Mesenteric fat pad (tissue), 1 donor: Measurements from ENCODE around the gene CNTROB. TPM values are rescaled to one million over a fixed set of nuclear protein-coding genes. Genes with fewer than 3 reads are reported as not detected.
"Not testable (repeated sequence)": the region's sequence is repeated elsewhere in the genome, so short reads cannot be mapped to it uniquely, and the experiment has no call there.

Experiments used
- DNase-seq: peaks from one replicate; pipeline ENCODE4 v3.0.0-alpha.2; 2020; ENCODE audit warnings: low spot score
- total RNA-seq: library from RNA; stranded (reverse); fragmentation: NEBNext Ultra II Directional; extraction: Animal tissue kit (Norgen Biotek cat#: 25700); gene quantifications from one replicate; pipeline ENCODE4 v1.2.1, GENCODE V29; 2021
- donor health status: DM: yes; HTN: yes; CAD: no.

Gene CNTROB
- total RNA-seq, 1 donor from 2014 or later: 17.5 TPM

DNA sequence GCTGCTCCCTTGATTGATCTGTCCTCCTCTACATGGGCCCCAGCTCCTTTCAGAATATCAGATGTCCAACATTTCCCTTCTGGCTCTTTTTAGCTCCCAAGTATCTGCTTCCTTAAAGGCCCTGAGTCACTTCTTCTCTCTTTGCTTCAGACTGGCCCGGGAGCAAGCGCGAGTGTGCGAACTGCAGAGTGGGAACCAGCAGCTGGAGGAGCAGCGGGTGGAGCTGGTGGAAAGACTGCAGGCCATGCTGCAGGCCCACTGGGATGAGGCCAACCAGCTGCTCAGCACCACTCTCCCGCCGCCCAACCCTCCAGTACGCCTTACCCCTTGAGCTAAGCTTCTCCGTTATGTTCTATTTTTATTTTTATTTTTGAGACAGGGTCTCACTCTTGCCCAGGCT lies 12.3 kb downstream of the CNTROB start:
- DNase-seq: peak; percentile 65

DNA sequence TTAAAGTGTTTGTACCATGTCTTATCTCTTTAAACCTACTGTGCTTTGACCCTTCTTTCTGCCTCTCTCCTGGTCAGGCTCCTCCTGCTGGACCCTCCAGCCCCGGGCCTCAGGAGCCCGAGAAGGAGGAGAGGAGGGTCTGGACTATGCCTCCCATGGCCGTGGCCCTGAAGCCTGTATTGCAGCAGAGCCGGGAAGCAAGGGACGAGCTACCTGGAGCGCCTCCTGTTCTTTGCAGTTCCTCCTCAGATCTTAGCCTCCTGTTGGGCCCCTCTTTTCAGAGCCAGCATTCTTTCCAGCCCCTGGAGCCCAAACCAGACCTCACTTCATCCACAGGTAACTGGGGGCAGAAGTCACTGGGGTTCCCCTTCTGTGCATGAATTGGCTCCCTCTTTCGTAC lies 13.6 kb downstream of the CNTROB start:
- peak; percentile 55 for DNase-seq

DNA sequence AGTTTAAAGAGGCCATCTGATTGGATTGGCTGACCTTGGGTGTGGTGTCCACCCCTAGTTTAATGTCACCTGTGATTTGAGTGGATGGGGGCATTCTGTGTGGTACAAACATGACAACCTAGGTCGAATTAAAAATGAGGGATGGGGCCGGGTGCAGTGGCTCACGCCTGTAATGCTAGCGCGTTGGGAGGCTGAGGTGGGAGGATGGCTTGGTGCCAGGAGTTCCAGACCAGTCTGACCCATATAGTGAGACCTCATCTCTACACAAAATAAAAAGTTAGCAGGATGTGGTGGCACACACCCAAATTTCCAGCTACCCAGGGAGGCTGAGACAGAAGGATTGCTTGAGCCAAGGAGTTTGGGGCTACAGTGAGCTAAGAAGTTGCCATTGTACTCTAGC lies 14.4 kb downstream of the CNTROB start:
- peak; percentile 72 for DNase-seq

DNA sequence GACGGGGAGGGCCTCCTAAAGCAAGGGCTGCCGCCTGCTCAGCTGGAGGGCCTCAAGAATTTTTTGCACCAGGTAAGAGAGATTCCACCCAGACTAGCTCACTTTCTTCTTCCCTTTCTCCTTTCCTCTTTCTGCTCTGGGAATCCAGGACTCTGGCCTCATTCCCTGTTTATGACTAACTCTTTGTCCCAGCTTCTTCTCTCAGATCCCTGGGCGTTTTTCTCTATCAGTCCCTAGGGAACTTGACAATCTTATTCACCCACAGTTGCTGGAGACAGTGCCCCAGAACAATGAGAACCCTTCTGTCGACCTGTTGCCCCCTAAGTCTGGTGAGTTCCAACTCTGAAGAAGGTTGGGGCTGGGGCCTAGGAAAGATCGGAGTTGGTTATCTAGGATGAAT lies 15.6 kb downstream of the CNTROB start:
- no peak for DNase-seq

GRCh38 chr17:7950578-7950977 lies 18.6 kb downstream of the CNTROB start:
- DNase-seq: no peak

DNA sequence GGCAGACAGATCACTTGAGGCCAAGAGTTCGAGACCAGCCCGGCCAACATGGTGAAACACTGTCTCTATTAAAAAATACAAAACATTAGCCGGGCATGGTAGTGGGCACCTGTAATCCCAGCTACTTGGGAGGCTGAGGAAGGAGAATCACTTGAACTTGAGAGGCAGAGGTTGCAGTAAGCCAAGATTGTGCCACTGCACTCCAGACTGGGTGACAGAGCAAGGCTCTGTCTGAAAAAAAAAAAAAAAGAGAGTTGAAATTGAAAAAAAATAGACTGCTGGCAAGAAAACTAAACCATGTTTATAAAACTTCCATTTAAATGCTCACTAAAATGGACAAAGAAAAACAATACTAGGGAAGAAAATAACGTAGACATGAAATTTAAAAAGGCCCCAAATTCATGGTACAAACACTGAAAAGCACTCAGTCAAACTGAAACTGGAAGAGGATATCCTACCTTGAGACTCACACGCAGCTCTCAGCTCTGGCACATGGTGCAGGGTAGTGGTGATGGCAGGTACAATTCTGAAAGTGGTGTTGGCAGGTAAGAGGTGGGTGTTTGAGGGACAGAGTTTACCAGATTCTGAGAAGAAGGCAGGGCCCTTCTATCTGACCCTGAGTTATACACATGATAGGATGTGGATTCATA lies 19.3 kb downstream of the CNTROB start:
- DNase-seq: no peak

DNA sequence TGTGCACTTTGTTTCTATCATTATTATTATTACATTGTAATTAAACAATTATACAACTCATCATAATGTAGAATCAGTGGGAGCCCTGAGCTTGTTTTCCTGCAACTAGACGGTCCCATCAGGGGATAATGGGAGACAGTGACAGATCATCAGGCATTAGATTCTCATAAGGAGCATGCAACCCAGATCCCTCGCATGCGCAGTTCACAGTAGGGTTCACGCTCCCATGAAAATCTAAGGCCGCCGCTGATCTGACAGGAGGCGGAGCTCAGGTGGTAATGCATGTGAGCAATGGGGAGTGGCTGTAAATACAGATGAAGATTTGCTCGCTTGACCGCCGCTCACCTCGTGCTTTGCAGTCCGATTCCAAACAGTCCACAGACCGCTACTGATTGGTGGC lies 21.3 kb downstream of the CNTROB start:
- DNase-seq: not testable (repeated sequence)

GRCh38 chr17:7955414-7956227 lies 23.6 kb downstream of the CNTROB start:
- DNase-seq: no peak

DNA sequence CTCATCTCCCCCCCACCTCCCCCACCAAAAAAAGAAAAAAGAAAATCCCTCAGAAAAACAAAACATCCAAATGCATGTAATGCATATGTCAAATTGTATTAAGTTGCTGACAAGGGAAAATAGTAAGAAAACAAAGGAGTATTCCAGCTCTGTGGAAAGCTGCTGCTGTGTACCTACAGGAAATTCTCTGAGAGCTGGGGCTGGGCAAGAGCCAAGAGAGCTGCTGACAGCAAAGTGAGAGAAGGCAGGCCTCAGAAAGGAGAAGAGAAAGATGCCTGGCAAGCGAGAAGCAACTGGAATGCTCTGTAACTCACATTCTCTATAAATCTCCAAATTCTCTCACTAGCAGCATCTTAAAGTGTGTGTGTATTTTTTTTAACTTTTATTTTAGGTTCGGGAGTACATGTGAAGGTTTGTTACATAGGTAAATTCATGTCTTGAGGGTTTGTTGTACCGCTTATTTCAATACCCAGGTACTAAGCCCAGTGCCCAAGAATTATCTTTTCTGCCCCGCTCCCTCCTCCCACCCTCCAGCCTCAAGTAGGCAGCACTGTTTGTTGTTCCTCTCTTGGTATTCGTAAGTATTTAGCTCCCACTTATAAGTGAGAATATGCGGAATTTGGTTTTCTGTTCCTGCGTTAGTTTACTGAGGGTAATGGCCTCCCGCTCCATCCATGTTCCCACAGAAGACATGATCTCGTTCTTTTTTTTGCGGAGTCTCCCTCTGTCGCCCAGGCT lies 24.4 kb downstream of the CNTROB start:
- DNase-seq: no peak

GRCh38 chr17:7959503-7960253 lies 27.7 kb downstream of the CNTROB start:
- DNase-seq: no peak

GRCh38 chr17:7961421-7961820 lies 29.4 kb downstream of the CNTROB start:
- no peak for DNase-seq

- no peak for DNase-seq
These were observed 35.7 kb downstream of the CNTROB start for GRCh38 chr17:7967751-7968150.

DNA sequence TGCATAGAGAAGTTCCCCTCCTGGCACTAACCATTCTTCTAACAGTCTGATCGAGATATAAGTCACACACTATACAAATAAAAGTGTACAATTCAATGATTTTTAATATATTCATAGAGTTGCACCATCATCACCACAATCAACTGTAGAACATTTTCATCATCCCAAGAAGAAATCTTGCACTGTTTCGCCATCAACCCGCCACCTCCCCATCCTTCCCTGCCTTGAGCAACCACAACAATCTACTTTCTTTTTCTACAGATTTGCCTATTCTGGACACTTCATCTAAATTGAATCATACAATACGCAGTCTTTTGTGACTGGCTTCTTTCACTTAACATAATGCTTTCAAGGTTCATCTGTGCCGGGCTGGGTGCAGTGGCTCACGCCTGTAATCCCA lies 37.4 kb downstream of the CNTROB start:
- DNase-seq: no peak

DNA sequence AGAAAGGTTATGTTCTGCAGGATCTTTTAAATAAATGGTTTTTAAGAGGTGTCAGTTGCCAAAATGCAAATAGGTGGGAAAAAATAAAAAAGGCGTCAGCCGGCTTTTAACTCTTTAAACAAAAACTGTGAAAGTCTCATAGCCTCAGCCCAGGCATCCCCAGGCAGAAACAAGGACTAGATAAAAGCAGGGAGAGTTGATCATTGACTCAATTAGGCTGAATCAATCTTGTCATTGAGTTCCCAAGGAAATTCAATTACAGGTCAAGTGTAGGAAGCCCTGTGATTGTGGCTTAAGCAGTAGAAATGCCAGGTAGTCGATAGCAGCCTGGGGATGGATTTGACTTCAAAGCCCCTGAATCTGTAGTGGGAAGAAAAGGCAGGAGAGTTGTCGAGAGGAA lies 39.6 kb downstream of the CNTROB start:
- no peak for DNase-seq

GRCh38 chr17:7972131-7972785 lies 40.3 kb downstream of the CNTROB start:
- no peak for DNase-seq

DNA sequence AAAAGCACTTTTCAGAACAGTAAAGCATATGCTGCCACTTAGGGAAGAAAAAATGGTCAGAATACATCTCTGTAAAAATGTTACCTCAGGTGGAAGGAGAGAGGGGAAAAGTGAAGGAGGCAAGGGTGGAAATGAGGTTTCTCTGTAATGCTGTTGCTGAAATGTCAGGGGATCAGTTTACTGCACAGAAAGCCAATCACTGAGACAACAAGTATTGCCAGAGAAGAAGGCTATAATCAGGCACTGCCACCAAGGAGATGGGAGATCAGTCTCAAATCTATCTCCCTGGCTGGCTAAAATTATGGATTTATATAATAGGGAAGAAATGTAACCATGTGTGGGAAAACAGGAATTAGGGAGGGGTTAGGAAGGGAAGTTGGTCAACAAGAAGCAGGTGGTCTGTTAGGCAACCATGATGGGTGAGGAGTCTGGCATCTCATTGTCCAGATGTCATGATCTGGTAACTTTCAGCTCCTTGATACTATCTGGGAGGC lies 42.7 kb downstream of the CNTROB start:
- no peak for DNase-seq

GRCh38 chr17:7977039-7977438 lies 45.0 kb downstream of the CNTROB start:
- no peak for DNase-seq

GRCh38 chr17:7977805-7978204 lies 45.8 kb downstream of the CNTROB start:
- no peak for DNase-seq

DNA sequence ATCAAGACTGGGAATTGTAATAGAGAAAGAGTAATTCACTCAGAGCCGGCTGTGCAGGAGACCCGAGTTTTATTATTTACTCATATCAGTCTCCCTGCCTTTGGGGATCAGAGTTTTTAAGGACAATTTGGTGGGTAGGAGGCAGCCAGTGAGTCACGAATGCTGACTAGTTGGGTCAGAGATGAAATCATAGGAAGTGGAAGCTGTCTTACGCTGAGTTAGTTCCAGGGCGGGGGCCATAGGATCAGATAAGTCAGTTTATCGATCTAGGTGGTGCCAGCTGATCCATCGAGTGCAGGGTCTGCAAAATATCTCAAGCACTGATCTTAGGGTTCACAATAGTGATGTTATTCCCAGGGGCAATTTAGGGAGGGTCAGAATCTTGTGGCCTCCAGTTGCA lies 50.2 kb downstream of the CNTROB start:
- DNase-seq: no peak

GRCh38 chr17:7982666-7983065 lies 50.7 kb downstream of the CNTROB start:
- DNase-seq: no peak

- peak; percentile 43 for DNase-seq
These were observed 52.9 kb downstream of the CNTROB start for GRCh38 chr17:7984904-7985303.
